GM23248 (cell line): ENCODE measurements around the gene CDC16.

ENCODE experiments used
- EZH2 ChIP-seq: fragments of 200-600 bp; sonication (generic); IDR thresholded peaks from 2 replicates; pipeline ENCODE4 v1.6.1; 2018; ENCODE audit warnings: antibody characterized with exemption, mild to moderate bottlenecking; ENCODE audit not compliant: insufficient read depth, poor library complexity, severe bottlenecking
- EZH2phosphoT487 ChIP-seq: fragments of 200-600 bp; sonication (generic); IDR thresholded peaks from 2 replicates; pipeline ENCODE4 v1.6.1; 2018; ENCODE audit warnings: antibody characterized with exemption, moderate library complexity, mild to moderate bottlenecking, low read depth; ENCODE audit not compliant: insufficient read depth

GRCh38 chr13:114257014-114257413 is 22.3 kb downstream of the CDC16 start:
- TF ChIP-seq EZH2 (no peak), EZH2phosphoT487 (no peak)
